GDM1 (cell line): ENCODE measurements around the gene ITGA7.

Experiments used
- DNase-seq: peaks from one replicate; lab custom pipeline; 2025; lab: John Stamatoyannopoulos, UW

The ITGA7 gene

GRCh38 chr12:55698965-55699364 is 8.7 kb downstream of the ITGA7 start:
- DNase-seq: no peak

GRCh38 chr12:55698241-55698955 is 9.3 kb downstream of the ITGA7 start:
- no peak for DNase-seq

GRCh38 chr12:55697686-55698085 is 10.0 kb downstream of the ITGA7 start:
- no peak for DNase-seq

- no peak for DNase-seq
Observed at GRCh38 chr12:55696796-55697462, 10.8 kb downstream of the ITGA7 start.

GRCh38 chr12:55696141-55696540 is 11.6 kb downstream of the ITGA7 start:
- DNase-seq: no peak

GRCh38 chr12:55695349-55695748 is 12.4 kb downstream of the ITGA7 start:
- no peak for DNase-seq

- no peak for DNase-seq
Observed at GRCh38 chr12:55694651-55695050, 13.1 kb downstream of the ITGA7 start.

GRCh38 chr12:55694188-55694515 is 13.6 kb downstream of the ITGA7 start:
- no peak for DNase-seq

GRCh38 chr12:55693323-55694187 is 14.1 kb downstream of the ITGA7 start:
- no peak for DNase-seq

GRCh38 chr12:55692631-55693322 is 14.9 kb downstream of the ITGA7 start:
- no peak for DNase-seq

GRCh38 chr12:55688716-55689655 is 18.7 kb downstream of the ITGA7 start:
- DNase-seq: no peak

- DNase-seq: no peak
Observed at GRCh38 chr12:55687746-55688145, 20.0 kb downstream of the ITGA7 start.

GRCh38 chr12:55686366-55687010 is 21.2 kb downstream of the ITGA7 start:
- no peak for DNase-seq

- DNase-seq: no peak
Observed at GRCh38 chr12:55685671-55686070, 22.0 kb downstream of the ITGA7 start.

- no peak for DNase-seq
Observed at GRCh38 chr12:55684761-55685370, 22.8 kb downstream of the ITGA7 start.

GRCh38 chr12:55683676-55684075 is 24.0 kb downstream of the ITGA7 start:
- no peak for DNase-seq

- DNase-seq: no peak
Observed at GRCh38 chr12:55682087-55682796, 25.5 kb downstream of the ITGA7 start.

- DNase-seq: no peak
Observed at GRCh38 chr12:55681142-55682077, 26.3 kb downstream of the ITGA7 start.
